ENCODE results near the gene SFN.
A peak's percentile ranks its signal among the peaks of the same experiment; 100 is the strongest.

- TF ChIP-seq CTCF (IDR thresholded peaks at IDR 0.05; ENCODE audit: borderline replicate concordance, extremely low read depth, low read length, poor library complexity, severe bottlenecking), result peak; percentile 36
- TF ChIP-seq EZH2 (IDR thresholded peaks at IDR 0.05; ENCODE audit: borderline replicate concordance, low read depth, low read length, severe bottlenecking), result no peak
Observed at GRCh38 chr1:26887125-26887524, 24.2 kb downstream of the SFN start.

All from DND-41 (cell line).